ENCODE data around the gene LRRK1. TPM values are rescaled to one million over a fixed set of nuclear protein-coding genes. Genes with fewer than 3 reads are reported as not detected.

The LRRK1 gene
- total RNA-seq, 1 experiment from 2014 or later = 7.0 TPM

- H2AFZ ChIP-seq (ENCODE audit: low read length) = no peak overlapping the region
- H3K4me3 ChIP-seq (ENCODE audit: low read length) = no peak overlapping the region
- no peaks in the 10 kb centered on the region for H3F3A ChIP-seq (ENCODE audit: low read length, unreplicated experiment)
- DNase-seq = no peak
- no peak for ATAC-seq
- no peak for TF ChIP-seq EZH2 (IDR thresholded peaks at IDR 0.05; ENCODE audit: low read length, unreplicated experiment)
- TF ChIP-seq, protein P1, sequence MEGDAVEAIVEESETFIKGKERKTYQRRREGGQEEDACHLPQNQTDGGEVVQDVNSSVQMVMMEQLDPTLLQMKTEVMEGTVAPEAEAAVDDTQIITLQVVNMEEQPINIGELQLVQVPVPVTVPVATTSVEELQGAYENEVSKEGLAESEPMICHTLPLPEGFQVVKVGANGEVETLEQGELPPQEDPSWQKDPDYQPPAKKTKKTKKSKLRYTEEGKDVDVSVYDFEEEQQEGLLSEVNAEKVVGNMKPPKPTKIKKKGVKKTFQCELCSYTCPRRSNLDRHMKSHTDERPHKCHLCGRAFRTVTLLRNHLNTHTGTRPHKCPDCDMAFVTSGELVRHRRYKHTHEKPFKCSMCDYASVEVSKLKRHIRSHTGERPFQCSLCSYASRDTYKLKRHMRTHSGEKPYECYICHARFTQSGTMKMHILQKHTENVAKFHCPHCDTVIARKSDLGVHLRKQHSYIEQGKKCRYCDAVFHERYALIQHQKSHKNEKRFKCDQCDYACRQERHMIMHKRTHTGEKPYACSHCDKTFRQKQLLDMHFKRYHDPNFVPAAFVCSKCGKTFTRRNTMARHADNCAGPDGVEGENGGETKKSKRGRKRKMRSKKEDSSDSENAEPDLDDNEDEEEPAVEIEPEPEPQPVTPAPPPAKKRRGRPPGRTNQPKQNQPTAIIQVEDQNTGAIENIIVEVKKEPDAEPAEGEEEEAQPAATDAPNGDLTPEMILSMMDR (conservative IDR thresholded peaks at IDR 0.05; ENCODE audit: low read depth, low read length) = no peak
- TF ChIP-seq EZH2phosphoT487 (IDR thresholded peaks at IDR 0.05; ENCODE audit: borderline replicate concordance, low read length) = no peak
- H3K9me3 ChIP-seq (ENCODE audit: low read length) = no peaks in the 10 kb centered on the region
- POLR2A ChIA-PET (ENCODE audit: unreplicated experiment) = no interaction called here
- H3K27ac ChIP-seq (ENCODE audit: low read length) = no peak overlapping the region
- no peak overlapping the region for H3K9ac ChIP-seq (ENCODE audit: low read length)
- CTCF ChIA-PET = no interaction called here
- no peaks in the 10 kb centered on the region for H3K27me3 ChIP-seq (ENCODE audit: low read length)
- H3K79me2 ChIP-seq (ENCODE audit: low read length) = no peaks in the 10 kb centered on the region
- H3K4me2 ChIP-seq (ENCODE audit: low read length) = no peak overlapping the region
- H3K36me3 ChIP-seq (ENCODE audit: low read depth, low read length) = no peaks in the 10 kb centered on the region
- H3K9me2 ChIP-seq (replicated peaks; ENCODE audit: low read length) = no peaks in the 10 kb centered on the region
- no TSS peak for BruUV-seq (replicated peaks)
- no peaks in the 10 kb centered on the region for H3K4me1 ChIP-seq (ENCODE audit: insufficient read depth, low read length)
- no peaks in the 10 kb centered on the region for H4K20me1 ChIP-seq (ENCODE audit: low read length)
- intact Hi-C loops (cut with micrococcal nuclease) = no loop called here
Measured at GRCh38 chr15:101024073-101024695, 105.0 kb downstream of the LRRK1 start.

GRCh38 chr15:101024706-101025500 is 105.7 kb downstream of the LRRK1 start:
- ChIA-PET CTCF (no interaction called here), POLR2A (ENCODE audit: unreplicated experiment) (no interaction called here)
- no peak for DNase-seq
- Histone ChIP-seq H3K9me2 (replicated peaks; ENCODE audit: low read length) (no peaks in the 10 kb centered on the region), H3K79me2 (ENCODE audit: low read length) (no peaks in the 10 kb centered on the region), H3K9me3 (ENCODE audit: low read length) (no peaks in the 10 kb centered on the region), H3K36me3 (ENCODE audit: low read depth, low read length) (no peaks in the 10 kb centered on the region), H3F3A (ENCODE audit: low read length, unreplicated experiment) (no peaks in the 10 kb centered on the region), H3K4me2 (ENCODE audit: low read length) (no peak overlapping the region), H3K9ac (ENCODE audit: low read length) (no peak overlapping the region), H3K4me3 (ENCODE audit: low read length) (no peak overlapping the region), H4K20me1 (ENCODE audit: low read length) (no peaks in the 10 kb centered on the region), H3K27me3 (ENCODE audit: low read length) (no peaks in the 10 kb centered on the region), H3K27ac (ENCODE audit: low read length) (no peak overlapping the region), H3K4me1 (ENCODE audit: insufficient read depth, low read length) (no peaks in the 10 kb centered on the region), H2AFZ (ENCODE audit: low read length) (no peak overlapping the region)
- no TSS peak for BruUV-seq (replicated peaks)
- intact Hi-C loops (cut with micrococcal nuclease) = no loop called here
- TF ChIP-seq EZH2 (IDR thresholded peaks at IDR 0.05; ENCODE audit: low read length, unreplicated experiment) = no peak
- TF ChIP-seq, protein P1 (conservative IDR thresholded peaks at IDR 0.05; ENCODE audit: low read depth, low read length) = no peak
- no peak for TF ChIP-seq EZH2phosphoT487 (IDR thresholded peaks at IDR 0.05; ENCODE audit: borderline replicate concordance, low read length)
- no peak for ATAC-seq

DNA sequence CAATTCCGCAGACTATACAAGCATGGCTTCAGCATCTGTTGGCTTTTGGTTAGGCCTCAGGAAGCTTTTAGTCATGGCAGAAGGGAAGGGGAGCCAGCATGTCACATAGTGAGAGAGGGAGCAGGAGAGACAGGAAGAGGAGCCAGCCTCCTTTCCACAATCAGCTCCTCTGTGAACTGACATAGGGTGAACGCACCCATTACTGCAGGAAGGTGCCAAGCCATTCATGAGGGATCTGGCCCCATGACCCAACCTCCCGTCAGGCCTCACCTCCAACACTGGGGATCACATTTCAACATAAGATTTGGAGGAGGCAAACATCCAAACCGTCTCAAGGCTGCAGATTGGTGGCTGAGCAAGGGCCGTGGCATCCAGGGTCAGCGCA is 106.3 kb downstream of the LRRK1 start:
- Histone ChIP-seq H3K9me3 (ENCODE audit: low read length) (no peaks in the 10 kb centered on the region), H3K9ac (ENCODE audit: low read length) (no peak overlapping the region), H3F3A (ENCODE audit: low read length, unreplicated experiment) (no peaks in the 10 kb centered on the region), H3K27ac (ENCODE audit: low read length) (no peak overlapping the region), H4K20me1 (ENCODE audit: low read length) (no peaks in the 10 kb centered on the region), H3K4me2 (ENCODE audit: low read length) (no peak overlapping the region), H3K4me3 (ENCODE audit: low read length) (no peak overlapping the region), H3K79me2 (ENCODE audit: low read length) (no peaks in the 10 kb centered on the region), H2AFZ (ENCODE audit: low read length) (no peak overlapping the region), H3K4me1 (ENCODE audit: insufficient read depth, low read length) (no peaks in the 10 kb centered on the region), H3K9me2 (replicated peaks; ENCODE audit: low read length) (no peaks in the 10 kb centered on the region), H3K36me3 (ENCODE audit: low read depth, low read length) (no peaks in the 10 kb centered on the region), H3K27me3 (ENCODE audit: low read length) (no peaks in the 10 kb centered on the region)
- no TSS peak for BruUV-seq (replicated peaks)
- intact Hi-C loops (cut with micrococcal nuclease) = no loop called here
- ATAC-seq = no peak
- TF ChIP-seq EZH2 (IDR thresholded peaks at IDR 0.05; ENCODE audit: low read length, unreplicated experiment) (no peak), EZH2phosphoT487 (IDR thresholded peaks at IDR 0.05; ENCODE audit: borderline replicate concordance, low read length) (no peak)
- TF ChIP-seq, protein P1 (conservative IDR thresholded peaks at IDR 0.05; ENCODE audit: low read depth, low read length) = no peak
- CTCF ChIA-PET = no interaction called here
- POLR2A ChIA-PET (ENCODE audit: unreplicated experiment) = no interaction called here
- no peak for DNase-seq
